NCI-H146 treated with DMSO at 0.1 percent for 48 hours (cell line): ENCODE results near the gene SHANK2.

Experiments used
- DNase-seq: peaks from one replicate; lab custom pipeline; 2025; ENCODE audit not compliant: unreplicated experiment; lab: John Stamatoyannopoulos, UW

SHANK2 gene

GRCh38 chr11:71202966-71203365, 49.4 kb downstream of the SHANK2 start:
- no peak for DNase-seq

- no peak for DNase-seq
These were observed 49.8 kb downstream of the SHANK2 start for GRCh38 chr11:71202598-71202944.
